NT2/D1 (cell line): ENCODE measurements around the gene MBD3L2.

ENCODE experiments used
- DNase-seq: peaks from one replicate; pipeline ENCODE4 v3.0.0-alpha.2; 2011; ENCODE audit warnings: low read depth, low spot score
- H3K27me3 ChIP-seq: 2 replicates; pipeline ENCODE4 v1.6.0; 2011; ENCODE audit warnings: mild to moderate bottlenecking; ENCODE audit not compliant: insufficient read length, insufficient read depth
- H3K36me3 ChIP-seq: 2 replicates; pipeline ENCODE4 v1.6.1; 2011; ENCODE audit warnings: mild to moderate bottlenecking, low read length, mixed read lengths; ENCODE audit not compliant: insufficient read depth, insufficient read length
- H3K4me1 ChIP-seq: 2 replicates; pipeline ENCODE4 v1.5.1; 2011; ENCODE audit not compliant: insufficient read depth, insufficient read length
- H3K4me3 ChIP-seq: 2 replicates; pipeline ENCODE4 v1.5.1; 2011; ENCODE audit warnings: low read depth; ENCODE audit not compliant: insufficient read length
- H3K9ac ChIP-seq: 2 replicates; pipeline ENCODE4 v1.6.0; 2011; ENCODE audit warnings: low read depth; ENCODE audit not compliant: insufficient read length
- H3K9me3 ChIP-seq: 2 replicates; pipeline ENCODE4 v1.5.1; 2011; ENCODE audit warnings: mild to moderate bottlenecking, low read length; ENCODE audit not compliant: insufficient read depth
- SUZ12 ChIP-seq: IDR thresholded peaks from 2 replicates; pipeline ENCODE4 v1.6.1; 2011; ENCODE audit not compliant: insufficient read length, insufficient read depth; ENCODE audit errors: extremely low read depth
- YY1 ChIP-seq: IDR thresholded peaks from 2 replicates; pipeline ENCODE4 v1.6.1; 2011; ENCODE audit not compliant: insufficient read length, insufficient read depth
- ZNF274 ChIP-seq: IDR thresholded peaks from 2 replicates; pipeline ENCODE4 v1.6.1; 2011; ENCODE audit warnings: mild to moderate bottlenecking, low read depth, low read length

The MBD3L2 gene

DNA sequence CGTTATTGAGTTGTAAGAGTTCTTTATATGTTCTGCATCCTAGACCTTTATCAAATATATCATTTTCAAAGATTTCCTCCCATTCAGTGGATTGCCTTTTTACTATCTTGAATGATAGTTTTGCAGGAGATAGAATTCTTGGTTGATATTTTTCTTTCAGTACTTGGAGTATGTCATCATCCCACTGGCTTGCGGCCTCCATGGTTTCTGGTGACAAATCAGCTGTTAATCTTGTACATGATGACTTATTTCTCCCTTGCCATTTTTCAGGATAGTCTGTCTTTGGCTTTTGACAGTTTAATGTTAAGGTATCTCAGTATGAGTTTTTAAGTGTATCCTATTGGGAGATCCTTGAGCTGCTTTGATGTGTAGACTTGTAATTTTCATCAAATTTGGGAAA is 28.9 kb downstream of the MBD3L2 start:
- no peak overlapping the region for H3K9ac ChIP-seq
- DNase-seq, result no peak
- H3K9me3 ChIP-seq, result peaks cover 69% of the 10 kb centered on the region
- TF ChIP-seq SUZ12, result no peak
- no peak for TF ChIP-seq ZNF274
- no peak for TF ChIP-seq YY1
- no peak overlapping the region for H3K4me3 ChIP-seq
- H3K27me3 ChIP-seq, result no peaks in the 10 kb centered on the region
- peaks cover 93% of the 10 kb centered on the region for H3K36me3 ChIP-seq
- H3K4me1 ChIP-seq, result no peaks in the 10 kb centered on the region

GRCh38 chr19:7083076-7083956 is 34.2 kb downstream of the MBD3L2 start:
- no peaks in the 10 kb centered on the region for H3K27me3 ChIP-seq
- no peaks in the 10 kb centered on the region for H3K4me1 ChIP-seq
- H3K9me3 ChIP-seq, result peaks cover 99% of the 10 kb centered on the region
- TF ChIP-seq ZNF274, result peak; percentile 97
- no peak for TF ChIP-seq SUZ12
- no peak for DNase-seq
- no peak overlapping the region for H3K9ac ChIP-seq
- no peak overlapping the region for H3K4me3 ChIP-seq
- H3K36me3 ChIP-seq, result peaks cover 87% of the 10 kb centered on the region

DNA sequence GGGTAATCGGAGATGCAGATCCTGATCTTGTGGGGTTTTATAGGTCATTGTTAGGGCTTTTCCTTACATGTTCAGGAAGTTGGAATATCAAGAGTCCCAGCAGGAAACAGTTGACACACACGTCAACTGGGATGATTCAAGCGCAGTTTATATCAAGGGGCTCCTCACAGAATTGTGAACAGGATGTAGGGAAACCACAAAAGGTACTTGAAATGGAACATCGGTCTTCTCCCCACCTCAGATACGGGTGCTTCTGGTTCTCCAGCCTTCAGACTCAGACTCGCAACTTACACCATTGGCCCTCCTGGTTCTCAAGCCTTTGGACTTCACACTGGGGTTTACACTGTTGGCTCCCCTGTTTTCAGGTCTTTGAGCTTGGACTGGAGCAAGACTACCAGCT is 39.9 kb downstream of the MBD3L2 start:
- no peak overlapping the region for H3K9ac ChIP-seq
- peaks cover 61% of the 10 kb centered on the region for H3K36me3 ChIP-seq
- H3K4me3 ChIP-seq, result no peak overlapping the region
- TF ChIP-seq YY1 (no peak), ZNF274 (no peak), SUZ12 (no peak)
- H3K9me3 ChIP-seq, result peaks cover 58% of the 10 kb centered on the region
- no peaks in the 10 kb centered on the region for H3K27me3 ChIP-seq
- H3K4me1 ChIP-seq, result no peaks in the 10 kb centered on the region
- DNase-seq, result no peak

GRCh38 chr19:7098096-7098495 is 49.0 kb downstream of the MBD3L2 start:
- no peak for DNase-seq
- Histone ChIP-seq H3K9me3 (peaks cover 29% of the 10 kb centered on the region), H3K36me3 (peaks cover 3% of the 10 kb centered on the region), H3K4me3 (peak overlapping the region; percentile 54), H3K9ac (peak overlapping the region; percentile 93), H3K4me1 (peaks cover 5% of the 10 kb centered on the region), H3K27me3 (no peaks in the 10 kb centered on the region)
- TF ChIP-seq SUZ12 (no peak), ZNF274 (no peak), YY1 (no peak)

DNA sequence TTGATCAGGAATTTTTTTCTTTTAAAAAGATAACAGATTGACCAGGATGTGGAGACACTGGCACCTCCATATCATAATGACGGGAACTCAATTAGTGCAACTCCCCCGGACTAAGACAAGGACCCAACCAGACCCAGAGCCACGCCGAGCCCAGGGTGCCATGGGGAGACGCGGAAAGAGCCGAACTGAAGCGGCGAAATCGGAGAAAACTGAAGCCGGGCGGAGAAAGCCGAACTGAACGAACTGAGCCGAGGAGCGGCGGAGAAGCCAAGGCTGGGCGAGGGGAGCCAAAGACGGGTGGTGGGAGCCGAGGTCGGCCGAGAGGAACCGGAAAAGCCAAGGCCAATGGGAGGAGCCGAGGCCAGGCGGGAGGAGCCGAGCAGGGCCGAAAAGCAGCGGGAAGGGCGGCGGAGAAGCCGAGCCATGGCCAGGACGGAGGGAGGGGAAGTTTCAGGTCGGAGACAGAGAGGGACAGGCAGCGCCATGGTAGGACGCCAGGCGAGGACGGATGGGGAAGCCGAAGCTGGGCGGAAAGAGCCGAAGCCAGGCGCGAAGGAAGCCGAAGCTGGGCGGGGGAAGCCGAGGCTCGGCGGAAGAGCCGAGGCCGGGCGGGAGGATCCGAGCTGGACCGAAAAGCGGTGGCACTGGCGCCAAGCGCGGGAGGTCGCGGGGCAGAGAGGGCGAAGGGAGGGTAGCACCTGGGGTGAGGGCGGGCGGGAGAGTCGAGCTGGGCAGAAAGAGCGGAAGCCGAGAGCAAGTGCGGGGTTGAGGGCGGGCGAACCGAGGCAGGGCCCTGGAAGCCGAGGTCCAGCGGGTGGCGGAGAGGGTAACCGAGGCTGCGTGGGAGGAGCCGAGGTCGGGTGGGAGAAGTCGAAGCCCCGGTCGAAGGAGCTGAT is 49.8 kb downstream of the MBD3L2 start:
- TF ChIP-seq YY1, result no peak
- no peak for TF ChIP-seq ZNF274
- no peak for TF ChIP-seq SUZ12
- H3K4me1 ChIP-seq, result peaks cover 5% of the 10 kb centered on the region
- H3K36me3 ChIP-seq, result no peaks in the 10 kb centered on the region
- peak; percentile 92 for DNase-seq
- peak overlapping the region; percentile 93 for H3K9ac ChIP-seq
- no peaks in the 10 kb centered on the region for H3K27me3 ChIP-seq
- H3K4me3 ChIP-seq, result peak overlapping the region; percentile 54
- peaks cover 23% of the 10 kb centered on the region for H3K9me3 ChIP-seq

GRCh38 chr19:7099597-7099921 is 50.4 kb downstream of the MBD3L2 start:
- no peaks in the 10 kb centered on the region for H3K27me3 ChIP-seq
- TF ChIP-seq SUZ12, result no peak
- no peak for TF ChIP-seq YY1
- no peak for TF ChIP-seq ZNF274
- H3K4me1 ChIP-seq, result peaks cover 5% of the 10 kb centered on the region
- no peaks in the 10 kb centered on the region for H3K36me3 ChIP-seq
- H3K9me3 ChIP-seq, result peaks cover 21% of the 10 kb centered on the region
- no peak for DNase-seq
- peak overlapping the region; percentile 93 for H3K9ac ChIP-seq
- peak overlapping the region; percentile 54 for H3K4me3 ChIP-seq
